ENCODE results near the gene SEC62.
"Not testable (repeated sequence)": the region's sequence is repeated elsewhere in the genome, so short reads cannot be mapped to it uniquely, and the experiment has no call there.

SEC62 gene

DNA sequence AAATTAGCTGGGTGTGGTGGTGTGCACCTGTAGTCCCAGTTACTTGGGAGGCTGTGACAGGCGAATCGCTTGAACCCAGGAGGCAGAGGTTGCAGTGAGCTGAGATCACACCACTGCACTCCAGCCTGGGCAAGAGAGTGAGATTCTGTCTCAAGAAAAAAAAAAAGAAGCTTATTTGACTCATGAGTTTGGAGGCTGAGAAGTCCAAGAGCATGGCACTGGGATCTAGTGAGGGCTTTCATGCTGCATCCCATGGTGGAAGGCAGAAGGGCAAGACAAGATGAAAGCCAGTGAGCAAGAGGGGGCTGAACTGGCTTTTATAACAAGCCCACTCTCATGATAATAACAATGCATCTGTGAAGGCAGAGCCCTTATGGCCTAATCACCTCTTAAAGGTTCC lies 33.4 kb downstream of the SEC62 start:
- no peaks in the 10 kb centered on the region for H3K36me3 ChIP-seq (ENCODE audit: control insufficient read depth, insufficient read depth, low read length)
- H3K9me3 ChIP-seq (ENCODE audit: control insufficient read depth, insufficient read depth, low read length) = no peaks in the 10 kb centered on the region
- no peak overlapping the region for H3K4me3 ChIP-seq (ENCODE audit: low read depth, low read length)
- no peak overlapping the region for H3K9ac ChIP-seq (ENCODE audit: low read depth, low read length)
- no peaks in the 10 kb centered on the region for H3K4me1 ChIP-seq (ENCODE audit: control insufficient read depth, insufficient read depth, low read length)
- no peaks in the 10 kb centered on the region for H3K27me3 ChIP-seq (ENCODE audit: control insufficient read depth, insufficient read depth, low read length)

DNA sequence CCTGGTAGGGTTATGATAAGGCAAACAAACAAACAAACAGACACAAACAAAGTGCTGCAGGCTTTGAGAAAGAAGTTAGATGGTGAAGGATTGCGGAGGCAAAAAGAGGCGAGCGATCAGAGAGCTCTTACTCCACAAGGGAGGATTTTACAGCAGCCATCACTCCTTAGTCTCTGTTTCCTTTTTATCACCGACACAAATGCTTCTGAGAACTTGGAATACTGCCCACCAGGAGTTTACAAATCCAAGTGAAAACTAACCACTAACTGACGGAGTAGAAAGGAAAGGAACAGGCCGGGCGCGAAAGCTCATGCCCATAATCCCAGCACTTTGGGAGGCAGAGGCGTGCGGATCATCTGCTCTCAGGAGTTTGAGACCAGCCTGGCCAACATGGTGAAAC lies 35.6 kb downstream of the SEC62 start:
- H3K4me1 ChIP-seq (ENCODE audit: control insufficient read depth, insufficient read depth, low read length) = no peaks in the 10 kb centered on the region
- H3K27me3 ChIP-seq (ENCODE audit: control insufficient read depth, insufficient read depth, low read length) = no peaks in the 10 kb centered on the region
- H3K9ac ChIP-seq (ENCODE audit: low read depth, low read length) = no peak overlapping the region
- H3K9me3 ChIP-seq (ENCODE audit: control insufficient read depth, insufficient read depth, low read length) = no peaks in the 10 kb centered on the region
- no peaks in the 10 kb centered on the region for H3K36me3 ChIP-seq (ENCODE audit: control insufficient read depth, insufficient read depth, low read length)
- no peak overlapping the region for H3K4me3 ChIP-seq (ENCODE audit: low read depth, low read length)

DNA sequence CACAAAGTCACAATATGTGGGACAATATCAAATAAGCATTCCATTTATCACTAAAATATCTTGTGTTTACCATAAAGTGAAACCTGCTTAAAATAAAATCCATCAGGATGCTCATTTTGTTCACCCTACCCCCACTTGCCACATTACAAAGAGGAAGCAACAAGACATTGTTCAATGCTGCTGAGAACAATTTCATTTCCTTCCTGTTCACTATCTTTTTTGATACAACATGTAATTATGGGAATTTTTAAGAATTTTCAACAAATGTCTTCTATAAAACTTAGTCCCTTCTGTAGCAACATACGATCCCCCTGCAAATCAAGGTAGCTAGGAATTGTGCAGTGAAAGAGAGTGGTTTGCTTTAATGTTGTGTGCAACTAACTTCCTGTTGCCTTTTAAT lies 36.3 kb downstream of the SEC62 start:
- Histone ChIP-seq H3K4me1 (ENCODE audit: control insufficient read depth, insufficient read depth, low read length) (no peaks in the 10 kb centered on the region), H3K9me3 (ENCODE audit: control insufficient read depth, insufficient read depth, low read length) (no peaks in the 10 kb centered on the region), H3K36me3 (ENCODE audit: control insufficient read depth, insufficient read depth, low read length) (no peaks in the 10 kb centered on the region), H3K9ac (ENCODE audit: low read depth, low read length) (no peak overlapping the region), H3K4me3 (ENCODE audit: low read depth, low read length) (no peak overlapping the region), H3K27me3 (ENCODE audit: control insufficient read depth, insufficient read depth, low read length) (no peaks in the 10 kb centered on the region)

DNA sequence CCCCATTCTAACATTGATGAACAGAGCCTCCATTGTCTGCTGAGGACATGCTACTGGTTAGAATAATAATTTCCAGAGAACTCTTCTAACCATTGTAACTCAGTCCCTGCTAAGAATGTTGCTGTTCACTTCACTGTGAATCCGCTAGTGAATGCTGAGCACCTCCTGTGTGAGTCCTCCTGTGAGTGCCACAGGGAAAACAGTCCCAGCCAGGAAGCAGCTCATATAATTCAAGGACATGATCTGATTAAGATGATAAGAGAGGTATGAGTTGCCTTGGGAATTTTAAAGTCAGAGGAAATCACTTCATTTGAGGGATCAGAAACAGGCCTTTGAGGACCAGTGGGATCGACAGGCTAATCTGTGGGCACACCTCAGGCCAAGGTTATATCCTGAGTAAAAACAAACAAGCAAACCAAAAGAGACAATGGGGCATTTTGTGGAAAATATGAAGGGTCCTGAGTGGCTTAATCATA lies 37.3 kb downstream of the SEC62 start:
- Histone ChIP-seq H3K4me3 (ENCODE audit: low read depth, low read length) (no peak overlapping the region), H3K9me3 (ENCODE audit: control insufficient read depth, insufficient read depth, low read length) (no peaks in the 10 kb centered on the region), H3K27me3 (ENCODE audit: control insufficient read depth, insufficient read depth, low read length) (no peaks in the 10 kb centered on the region), H3K9ac (ENCODE audit: low read depth, low read length) (no peak overlapping the region), H3K36me3 (ENCODE audit: control insufficient read depth, insufficient read depth, low read length) (no peaks in the 10 kb centered on the region), H3K4me1 (ENCODE audit: control insufficient read depth, insufficient read depth, low read length) (no peaks in the 10 kb centered on the region)

DNA sequence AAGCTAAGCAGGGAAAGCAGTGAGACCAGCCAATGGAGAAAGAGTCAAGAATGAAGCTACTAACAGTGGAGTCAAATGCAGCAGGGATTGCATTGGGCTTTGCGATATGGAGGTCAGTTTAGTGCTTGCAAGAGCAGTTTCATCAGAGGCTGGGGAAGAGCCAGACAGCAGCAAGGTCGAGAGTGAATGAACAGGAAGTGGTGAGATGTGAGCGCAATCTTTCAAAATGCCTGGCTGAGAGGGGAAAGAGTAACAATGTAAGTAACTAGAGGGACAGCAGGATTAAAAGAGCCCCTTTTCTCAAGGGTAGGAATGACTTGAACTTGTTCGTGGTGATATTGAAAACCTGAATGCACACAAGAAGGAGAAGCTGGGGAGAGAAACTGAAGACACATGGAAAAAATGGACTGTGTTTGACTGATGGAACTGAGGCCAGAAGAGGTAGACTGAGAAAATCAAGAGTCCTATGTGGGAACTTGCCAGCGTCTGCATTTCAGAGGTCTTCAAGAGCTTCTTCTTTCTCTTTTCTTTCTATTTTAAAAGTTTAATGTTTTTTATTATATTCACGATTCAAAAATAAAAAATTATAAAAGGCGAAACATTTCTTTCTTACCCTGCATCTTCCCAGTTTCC lies 40.5 kb downstream of the SEC62 start:
- Histone ChIP-seq H3K9me3 (ENCODE audit: control insufficient read depth, insufficient read depth, low read length) (no peaks in the 10 kb centered on the region), H3K36me3 (ENCODE audit: control insufficient read depth, insufficient read depth, low read length) (no peaks in the 10 kb centered on the region), H3K9ac (ENCODE audit: low read depth, low read length) (no peak overlapping the region), H3K4me3 (ENCODE audit: low read depth, low read length) (no peak overlapping the region), H3K4me1 (ENCODE audit: control insufficient read depth, insufficient read depth, low read length) (no peaks in the 10 kb centered on the region), H3K27me3 (ENCODE audit: control insufficient read depth, insufficient read depth, low read length) (no peaks in the 10 kb centered on the region)

DNA sequence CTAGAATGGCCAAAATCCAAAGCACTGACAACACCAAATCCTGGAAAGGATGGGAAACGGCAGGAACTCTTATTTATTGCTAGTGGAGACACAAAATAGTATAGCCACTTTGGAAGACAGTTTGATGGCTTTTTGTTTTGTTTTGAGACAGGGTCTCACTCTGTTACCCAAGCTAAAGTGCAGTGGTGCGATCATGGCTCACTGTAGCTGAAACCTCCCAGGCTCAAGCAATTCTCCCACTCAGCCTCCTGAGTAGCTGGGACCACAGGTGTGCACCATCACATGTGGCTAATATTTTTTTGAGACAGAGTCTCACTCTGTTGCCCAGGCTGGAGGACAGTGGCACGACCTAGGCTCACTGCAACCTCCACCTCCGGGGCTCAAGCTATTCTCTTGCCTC lies 43.9 kb downstream of the SEC62 start:
- H3K4me1 ChIP-seq (ENCODE audit: control insufficient read depth, insufficient read depth, low read length) = no peaks in the 10 kb centered on the region
- H3K9me3 ChIP-seq (ENCODE audit: control insufficient read depth, insufficient read depth, low read length) = no peaks in the 10 kb centered on the region
- no peak overlapping the region for H3K4me3 ChIP-seq (ENCODE audit: low read depth, low read length)
- no peak overlapping the region for H3K9ac ChIP-seq (ENCODE audit: low read depth, low read length)
- no peaks in the 10 kb centered on the region for H3K27me3 ChIP-seq (ENCODE audit: control insufficient read depth, insufficient read depth, low read length)
- no peaks in the 10 kb centered on the region for H3K36me3 ChIP-seq (ENCODE audit: control insufficient read depth, insufficient read depth, low read length)

DNA sequence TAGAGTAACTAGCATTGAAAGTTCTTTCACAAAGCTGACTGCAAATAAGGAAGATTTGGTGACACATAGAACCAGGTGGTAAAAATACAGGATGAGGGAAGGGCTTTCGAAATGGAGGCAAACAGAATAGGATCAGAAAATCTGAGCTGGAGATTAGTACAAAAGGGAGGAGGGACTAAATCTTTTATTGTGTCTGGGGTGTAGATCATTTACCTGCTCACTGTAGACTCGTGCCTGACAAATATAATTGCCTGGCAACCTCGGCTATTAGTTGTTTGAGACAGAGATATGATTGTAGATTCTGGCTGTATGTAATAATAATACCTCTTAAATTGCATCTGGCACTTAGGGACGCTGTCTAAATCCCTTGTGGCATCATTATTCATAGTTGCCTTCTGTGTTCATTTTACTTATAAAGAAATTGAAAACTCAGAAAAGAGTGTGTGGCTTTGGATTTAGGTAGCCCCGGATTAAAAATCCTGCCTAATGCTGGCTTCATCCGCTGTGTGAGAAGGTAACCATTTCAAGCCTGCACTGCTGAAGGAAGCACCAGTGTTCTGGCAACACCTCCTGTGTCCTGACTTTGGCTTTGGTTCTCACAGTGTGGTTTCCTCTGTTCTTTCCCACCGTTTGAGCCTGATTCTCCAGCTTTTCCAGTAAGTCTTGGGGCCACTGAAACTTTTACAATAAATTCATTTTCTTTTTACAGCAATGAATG lies 46.2 kb downstream of the SEC62 start:
- Histone ChIP-seq H3K9me3 (ENCODE audit: control insufficient read depth, insufficient read depth, low read length) (no peaks in the 10 kb centered on the region), H3K4me1 (ENCODE audit: control insufficient read depth, insufficient read depth, low read length) (no peaks in the 10 kb centered on the region), H3K9ac (ENCODE audit: low read depth, low read length) (no peak overlapping the region), H3K4me3 (ENCODE audit: low read depth, low read length) (no peak overlapping the region), H3K36me3 (ENCODE audit: control insufficient read depth, insufficient read depth, low read length) (no peaks in the 10 kb centered on the region), H3K27me3 (ENCODE audit: control insufficient read depth, insufficient read depth, low read length) (no peaks in the 10 kb centered on the region)

DNA sequence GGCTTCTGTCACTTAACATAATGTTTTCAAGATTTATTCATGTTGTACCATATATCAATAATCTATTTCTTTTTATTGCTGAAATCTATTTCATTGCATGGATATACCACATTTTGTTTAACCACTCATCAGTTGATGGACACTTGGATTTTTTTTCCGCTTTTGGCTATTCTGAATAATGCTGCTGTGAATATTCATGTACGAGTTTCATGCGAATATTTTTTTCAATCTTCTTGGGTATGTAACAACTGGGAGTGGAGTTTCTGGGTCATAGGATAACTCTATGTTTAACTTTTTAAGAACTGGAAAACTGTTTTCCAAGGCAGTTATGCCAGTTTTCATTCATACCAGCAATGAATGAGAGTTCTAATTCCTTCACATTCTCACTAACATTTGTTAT lies 49.5 kb downstream of the SEC62 start:
- Histone ChIP-seq H3K36me3 (ENCODE audit: control insufficient read depth, insufficient read depth, low read length) (no peaks in the 10 kb centered on the region), H3K4me1 (ENCODE audit: control insufficient read depth, insufficient read depth, low read length) (no peaks in the 10 kb centered on the region), H3K9me3 (ENCODE audit: control insufficient read depth, insufficient read depth, low read length) (no peaks in the 10 kb centered on the region), H3K27me3 (ENCODE audit: control insufficient read depth, insufficient read depth, low read length) (no peaks in the 10 kb centered on the region), H3K4me3 (ENCODE audit: low read depth, low read length) (no peak overlapping the region), H3K9ac (ENCODE audit: low read depth, low read length) (no peak overlapping the region)

DNA sequence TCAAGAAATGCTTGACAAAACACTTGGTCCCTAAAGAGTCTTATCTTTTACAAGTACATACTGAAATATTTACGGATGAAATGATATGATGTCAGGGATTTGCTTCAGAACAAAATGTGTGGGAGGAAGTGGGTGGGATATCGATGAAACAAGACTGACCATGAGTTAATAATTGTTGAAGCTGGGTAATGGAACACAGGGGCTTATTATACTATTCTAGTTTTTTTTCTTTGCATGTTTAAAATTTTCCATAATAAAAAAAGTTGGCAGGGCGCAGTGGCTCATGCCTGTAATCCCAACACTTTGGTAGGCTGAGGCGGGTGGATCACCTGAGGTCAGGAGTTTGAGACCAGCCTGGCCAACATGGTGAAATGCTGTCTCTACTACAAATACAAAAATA lies 52.7 kb downstream of the SEC62 start:
- H3K4me1 ChIP-seq (ENCODE audit: control insufficient read depth, insufficient read depth, low read length); H3K9ac ChIP-seq (ENCODE audit: low read depth, low read length); H3K27me3 ChIP-seq (ENCODE audit: control insufficient read depth, insufficient read depth, low read length); H3K36me3 ChIP-seq (ENCODE audit: control insufficient read depth, insufficient read depth, low read length); H3K4me3 ChIP-seq (ENCODE audit: low read depth, low read length); H3K9me3 ChIP-seq (ENCODE audit: control insufficient read depth, insufficient read depth, low read length): not testable (repeated sequence)

DNA sequence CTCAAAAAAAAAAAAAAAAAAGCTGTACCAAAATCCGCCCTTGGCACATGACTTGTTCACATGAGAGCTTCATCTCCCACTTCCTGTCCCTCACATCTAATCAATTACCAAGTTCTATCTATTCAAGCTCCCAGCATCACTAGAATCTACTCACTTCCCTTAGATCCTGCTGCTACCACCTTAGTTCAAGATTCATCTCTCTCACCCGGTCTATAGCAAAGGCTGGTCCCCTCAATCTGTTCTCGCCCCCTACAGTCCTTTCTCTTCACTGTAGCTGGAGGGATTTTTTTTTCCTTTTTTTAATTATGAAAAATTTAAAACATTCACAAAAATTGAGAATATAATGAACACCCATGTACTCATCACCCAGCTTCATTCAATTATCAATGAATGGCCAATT lies 54.5 kb downstream of the SEC62 start:
- Histone ChIP-seq H3K4me1 (ENCODE audit: control insufficient read depth, insufficient read depth, low read length) (no peaks in the 10 kb centered on the region), H3K9ac (ENCODE audit: low read depth, low read length) (no peak overlapping the region), H3K4me3 (ENCODE audit: low read depth, low read length) (no peak overlapping the region), H3K36me3 (ENCODE audit: control insufficient read depth, insufficient read depth, low read length) (no peaks in the 10 kb centered on the region), H3K27me3 (ENCODE audit: control insufficient read depth, insufficient read depth, low read length) (no peaks in the 10 kb centered on the region), H3K9me3 (ENCODE audit: control insufficient read depth, insufficient read depth, low read length) (no peaks in the 10 kb centered on the region)

DNA sequence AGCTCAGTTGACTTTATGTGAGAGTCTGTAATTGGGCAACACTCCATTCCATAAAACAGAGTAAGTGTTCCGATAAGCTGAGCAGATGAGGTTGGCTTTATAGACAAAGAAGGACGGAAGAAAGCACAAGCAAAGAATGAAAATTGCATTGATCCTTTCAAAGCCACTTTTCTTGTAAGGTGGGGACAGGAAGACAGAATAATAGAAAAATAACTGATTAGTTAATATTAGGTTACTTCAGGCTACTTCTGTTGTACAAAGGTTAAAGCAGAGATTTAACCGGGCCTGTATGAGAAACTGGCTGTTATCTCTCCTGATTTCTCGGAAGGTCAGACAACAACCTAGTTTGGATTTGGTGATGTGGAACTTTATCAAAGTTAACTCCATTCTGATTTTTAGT lies 55.7 kb downstream of the SEC62 start:
- H3K9ac ChIP-seq (ENCODE audit: low read depth, low read length) = no peak overlapping the region
- H3K27me3 ChIP-seq (ENCODE audit: control insufficient read depth, insufficient read depth, low read length) = no peaks in the 10 kb centered on the region
- no peaks in the 10 kb centered on the region for H3K4me1 ChIP-seq (ENCODE audit: control insufficient read depth, insufficient read depth, low read length)
- H3K36me3 ChIP-seq (ENCODE audit: control insufficient read depth, insufficient read depth, low read length) = no peaks in the 10 kb centered on the region
- H3K9me3 ChIP-seq (ENCODE audit: control insufficient read depth, insufficient read depth, low read length) = no peaks in the 10 kb centered on the region
- no peak overlapping the region for H3K4me3 ChIP-seq (ENCODE audit: low read depth, low read length)

DNA sequence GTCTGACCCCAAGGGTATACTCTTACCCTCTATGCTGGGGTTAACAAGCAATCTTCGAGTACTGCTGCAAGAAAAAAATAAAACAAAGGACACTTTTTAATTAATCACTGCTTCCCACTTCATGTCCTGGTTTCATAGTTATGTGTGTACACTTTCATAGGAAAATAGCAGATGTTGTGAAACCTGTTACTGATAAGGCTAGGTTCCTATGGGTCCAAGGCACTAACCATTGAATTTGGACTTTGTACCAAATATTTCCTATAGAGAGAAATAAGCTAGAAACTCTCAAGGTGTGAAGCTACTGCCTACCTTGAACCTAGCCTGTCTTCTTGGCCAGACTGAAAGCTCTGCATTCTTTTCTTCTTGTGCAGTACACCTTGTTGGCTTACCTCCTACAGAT lies 56.6 kb downstream of the SEC62 start:
- H3K9me3 ChIP-seq (ENCODE audit: control insufficient read depth, insufficient read depth, low read length) = no peaks in the 10 kb centered on the region
- H3K36me3 ChIP-seq (ENCODE audit: control insufficient read depth, insufficient read depth, low read length) = no peaks in the 10 kb centered on the region
- no peak overlapping the region for H3K4me3 ChIP-seq (ENCODE audit: low read depth, low read length)

More for the DNA sequence above, 56.6 kb downstream of the SEC62 start:
- H3K9ac ChIP-seq (ENCODE audit: low read depth, low read length) = no peak overlapping the region
- no peaks in the 10 kb centered on the region for H3K4me1 ChIP-seq (ENCODE audit: control insufficient read depth, insufficient read depth, low read length)
- H3K27me3 ChIP-seq (ENCODE audit: control insufficient read depth, insufficient read depth, low read length) = no peaks in the 10 kb centered on the region

All from iPS-15b (cell line).